Measurements from ENCODE around the gene SHISA4. TPM values are rescaled to one million over a fixed set of nuclear protein-coding genes. Genes with fewer than 3 reads are reported as not detected.

SHISA4 gene
- total RNA-seq, 2 donors from 2014 or later, result 2.0 to 3.9 TPM

DNA sequence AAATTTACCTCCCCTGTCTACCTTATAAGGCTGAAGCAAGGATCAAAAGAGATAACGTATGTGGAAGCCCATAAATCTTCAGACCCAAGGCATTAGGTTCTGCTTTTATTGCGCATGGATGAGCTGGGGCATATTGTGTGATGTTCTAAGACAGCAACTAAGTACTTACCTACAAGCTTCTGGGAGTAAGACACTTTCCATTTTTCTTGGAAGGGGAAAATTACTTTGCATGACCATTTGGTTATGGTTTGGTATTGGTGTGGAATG, 36.5 kb downstream of the SHISA4 start:
- Histone ChIP-seq H3K4me3 (no peak overlapping the region), H3K36me3 (no peaks in the 10 kb centered on the region), H3K9me3 (no peaks in the 10 kb centered on the region), H3K27ac (no peak overlapping the region), H3K9ac (ENCODE audit: low read depth in 2 of 2, low read length in 2 of 2) (no peak overlapping the region), H3K27me3 (no peaks in the 10 kb centered on the region), H3K4me1 (no peaks in the 10 kb centered on the region)
- intact Hi-C loops (cut with DNase I), result no loop called here
- no peak for DNase-seq
- TF ChIP-seq, protein P1, sequence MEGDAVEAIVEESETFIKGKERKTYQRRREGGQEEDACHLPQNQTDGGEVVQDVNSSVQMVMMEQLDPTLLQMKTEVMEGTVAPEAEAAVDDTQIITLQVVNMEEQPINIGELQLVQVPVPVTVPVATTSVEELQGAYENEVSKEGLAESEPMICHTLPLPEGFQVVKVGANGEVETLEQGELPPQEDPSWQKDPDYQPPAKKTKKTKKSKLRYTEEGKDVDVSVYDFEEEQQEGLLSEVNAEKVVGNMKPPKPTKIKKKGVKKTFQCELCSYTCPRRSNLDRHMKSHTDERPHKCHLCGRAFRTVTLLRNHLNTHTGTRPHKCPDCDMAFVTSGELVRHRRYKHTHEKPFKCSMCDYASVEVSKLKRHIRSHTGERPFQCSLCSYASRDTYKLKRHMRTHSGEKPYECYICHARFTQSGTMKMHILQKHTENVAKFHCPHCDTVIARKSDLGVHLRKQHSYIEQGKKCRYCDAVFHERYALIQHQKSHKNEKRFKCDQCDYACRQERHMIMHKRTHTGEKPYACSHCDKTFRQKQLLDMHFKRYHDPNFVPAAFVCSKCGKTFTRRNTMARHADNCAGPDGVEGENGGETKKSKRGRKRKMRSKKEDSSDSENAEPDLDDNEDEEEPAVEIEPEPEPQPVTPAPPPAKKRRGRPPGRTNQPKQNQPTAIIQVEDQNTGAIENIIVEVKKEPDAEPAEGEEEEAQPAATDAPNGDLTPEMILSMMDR (IDR thresholded peaks at IDR 0.05), result no peak

DNA sequence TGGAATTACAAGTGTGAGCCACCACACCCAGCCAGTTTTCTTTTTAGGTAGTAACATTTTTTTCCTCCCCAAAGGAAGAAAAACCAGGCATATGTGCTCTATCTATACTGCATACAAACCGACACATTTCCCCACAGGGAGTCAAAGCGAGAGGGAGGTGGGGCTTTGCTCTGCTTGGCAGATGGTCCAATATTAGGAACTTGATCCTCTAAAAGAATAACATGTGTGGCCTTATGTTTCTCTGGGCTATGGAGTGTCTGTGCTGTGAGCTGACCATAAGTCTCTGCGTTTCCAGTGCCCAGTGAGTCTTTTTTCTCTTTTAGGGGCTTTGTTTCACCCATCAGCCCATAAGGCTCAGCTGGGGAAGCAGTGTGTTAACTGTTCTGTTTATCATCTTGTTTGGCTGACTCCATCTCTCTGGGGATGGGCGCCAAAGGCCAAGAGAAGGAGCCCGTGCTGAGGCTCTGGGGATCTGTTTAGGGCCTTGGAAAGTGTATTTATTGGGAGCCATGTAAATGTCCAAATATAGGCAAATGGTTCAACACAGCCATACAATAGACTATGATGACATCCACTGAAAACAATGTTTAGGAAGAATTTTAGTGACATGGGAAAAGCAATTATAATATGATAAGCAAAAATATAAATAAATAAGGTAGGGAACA, 37.4 kb downstream of the SHISA4 start:
- Histone ChIP-seq H3K4me1 (no peaks in the 10 kb centered on the region), H3K27ac (peak overlapping the region; percentile 17), H3K9ac (ENCODE audit: low read depth in 2 of 2, low read length in 2 of 2) (no peak overlapping the region), H3K4me3 (no peak overlapping the region), H3K36me3 (no peaks in the 10 kb centered on the region), H3K27me3 (no peaks in the 10 kb centered on the region), H3K9me3 (no peaks in the 10 kb centered on the region)
- intact Hi-C loops (cut with DNase I), result no loop called here
- DNase-seq, result no peak
- TF ChIP-seq, protein P1 (IDR thresholded peaks at IDR 0.05), result no peak

DNA sequence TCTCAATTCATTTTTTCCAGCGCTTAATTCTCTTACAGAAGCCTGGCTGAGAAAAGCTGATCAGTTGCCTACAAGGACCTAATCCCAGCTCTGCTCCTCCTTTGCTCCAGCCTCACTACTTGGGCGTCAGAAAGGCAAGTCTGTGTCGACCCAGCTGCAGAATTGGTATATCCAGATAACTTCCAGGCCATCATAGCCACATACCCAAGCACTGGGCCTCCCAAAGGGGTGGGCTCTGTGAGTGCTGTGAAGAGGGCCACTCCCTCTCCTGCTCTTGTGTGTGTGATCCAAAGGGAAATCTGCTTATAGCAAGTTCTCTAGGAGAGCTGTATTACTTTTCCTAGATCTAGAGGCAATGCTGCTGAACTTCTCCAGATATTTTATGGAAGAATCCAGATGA, 39.6 kb downstream of the SHISA4 start:
- DNase-seq, result no peak
- no peaks in the 10 kb centered on the region for H3K27me3 ChIP-seq
- H3K9me3 ChIP-seq, result no peaks in the 10 kb centered on the region
- no peak overlapping the region for H3K4me3 ChIP-seq
- intact Hi-C loops (cut with DNase I), result no loop called here
- no peak overlapping the region for H3K9ac ChIP-seq (ENCODE audit: low read depth in 2 of 2, low read length in 2 of 2)
- no peak overlapping the region for H3K27ac ChIP-seq
- no peaks in the 10 kb centered on the region for H3K4me1 ChIP-seq
- H3K36me3 ChIP-seq, result no peaks in the 10 kb centered on the region
- TF ChIP-seq, protein P1 (IDR thresholded peaks at IDR 0.05), result no peak

DNA sequence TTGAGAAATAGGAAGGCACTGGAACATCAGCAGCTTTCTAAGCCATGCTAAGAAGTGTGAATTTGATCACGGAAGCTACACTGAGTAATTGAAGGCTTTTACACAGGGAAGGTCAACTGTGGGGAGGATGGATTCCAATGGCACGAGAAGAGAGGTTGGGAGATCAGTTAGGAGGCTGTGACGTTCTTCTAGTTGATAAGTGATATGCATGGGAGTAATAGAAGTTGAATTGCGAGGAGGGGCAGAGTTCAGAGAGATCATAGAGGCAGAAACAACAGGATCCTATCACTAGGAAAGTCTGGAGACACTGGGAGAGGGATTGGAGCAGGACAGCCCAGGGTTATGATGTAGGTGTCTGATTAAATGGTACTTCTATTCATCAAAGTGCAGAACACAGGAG, 41.4 kb downstream of the SHISA4 start:
- H3K27me3 ChIP-seq, result no peaks in the 10 kb centered on the region
- H3K36me3 ChIP-seq, result no peaks in the 10 kb centered on the region
- H3K9me3 ChIP-seq, result no peaks in the 10 kb centered on the region
- DNase-seq, result no peak
- intact Hi-C loops (cut with DNase I), result no loop called here
- no peak overlapping the region for H3K27ac ChIP-seq
- no peak overlapping the region for H3K4me3 ChIP-seq
- H3K9ac ChIP-seq (ENCODE audit: low read depth in 2 of 2, low read length in 2 of 2), result no peak overlapping the region
- H3K4me1 ChIP-seq, result no peaks in the 10 kb centered on the region
- TF ChIP-seq, protein P1 (IDR thresholded peaks at IDR 0.05), result no peak

DNA sequence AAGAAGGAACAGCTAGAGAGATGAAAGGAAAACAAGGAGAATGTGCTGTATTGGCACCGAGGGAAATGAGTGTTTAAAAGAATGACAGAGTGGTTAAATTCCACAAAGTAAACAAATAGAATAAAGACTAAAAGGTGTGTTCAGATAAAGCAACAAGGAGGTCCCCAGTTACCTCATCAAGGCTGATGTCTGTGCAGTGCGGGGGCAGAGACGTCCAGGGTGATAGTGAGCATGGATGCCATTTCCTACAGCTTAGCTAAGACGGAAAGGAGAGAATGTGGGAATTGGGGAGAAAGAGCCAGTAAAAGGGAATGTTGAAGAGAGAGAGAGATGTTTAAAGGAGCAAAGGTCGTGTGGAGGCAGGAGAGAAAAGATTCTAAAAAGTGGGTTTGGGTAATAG, 42.1 kb downstream of the SHISA4 start:
- intact Hi-C loops (cut with DNase I), result no loop called here
- no peaks in the 10 kb centered on the region for H3K9me3 ChIP-seq
- no peak overlapping the region for H3K27ac ChIP-seq
- TF ChIP-seq, protein P1 (IDR thresholded peaks at IDR 0.05), result no peak
- no peak overlapping the region for H3K4me3 ChIP-seq
- DNase-seq, result no peak
- H3K9ac ChIP-seq (ENCODE audit: low read depth in 2 of 2, low read length in 2 of 2), result no peak overlapping the region
- H3K27me3 ChIP-seq, result no peaks in the 10 kb centered on the region
- H3K36me3 ChIP-seq, result no peaks in the 10 kb centered on the region
- H3K4me1 ChIP-seq, result no peaks in the 10 kb centered on the region
